ENCODE data around the gene HOXC11.

The HOXC11 gene

GRCh38 chr12:53973236-53974042, 513 bp downstream of the HOXC11 start:
- Histone ChIP-seq H3K27ac (no peak overlapping the region), H3K4me3 (ENCODE audit: low read depth in 1 of 2, low read length in 1 of 2) (peak overlapping the region in 1 of 2 experiments; percentile 38), H3K27me3 (peaks cover 100% of the 10 kb centered on the region)

GRCh38 chr12:53974084-53975063, 1.4 kb downstream of the HOXC11 start, which contains the start of gene HOTAIR:
HOTAIR (minus strand) TSS chr12:53974954.
- H3K4me3 ChIP-seq (ENCODE audit: low read depth in 1 of 2, low read length in 1 of 2) = peak within 1 kb of the TSS in 1 of 2 experiments; percentile 38
- no peak for TF ChIP-seq CTCF (IDR thresholded peaks at IDR 0.05)
- H3K36me3 ChIP-seq = no peaks in the 10 kb centered on the region
- H3K27ac ChIP-seq = no peak within 1 kb of the TSS
- peaks cover 0 to 23% of the 10 kb centered on the region in 2 experiments for H3K4me1 ChIP-seq (ENCODE audit: control insufficient read depth in 1 of 2, insufficient read depth in 1 of 2, low read depth in 1 of 2, low read length in 1 of 2)
- no peaks in the 10 kb centered on the region for H3K9me3 ChIP-seq
- H3K27me3 ChIP-seq = peaks cover 100% of the 10 kb centered on the region

More at GRCh38 chr12:53973236-53974042, 513 bp downstream of the HOXC11 start:
- H3K36me3 ChIP-seq = no peaks in the 10 kb centered on the region
- no peak for TF ChIP-seq CTCF (IDR thresholded peaks at IDR 0.05)
- peaks cover 0 to 23% of the 10 kb centered on the region in 2 experiments for H3K4me1 ChIP-seq (ENCODE audit: control insufficient read depth in 1 of 2, insufficient read depth in 1 of 2, low read depth in 1 of 2, low read length in 1 of 2)
- H3K9me3 ChIP-seq = no peaks in the 10 kb centered on the region

- H3K4me1 ChIP-seq (ENCODE audit: control insufficient read depth in 1 of 2, insufficient read depth in 1 of 2, low read depth in 1 of 2, low read length in 1 of 2) = peaks cover 0 to 23% of the 10 kb centered on the region in 2 experiments
- H3K27ac ChIP-seq = no peak overlapping the region
- H3K9me3 ChIP-seq = no peaks in the 10 kb centered on the region
- no peak overlapping the region for H3K4me3 ChIP-seq (ENCODE audit: low read depth in 1 of 2, low read length in 1 of 2)
- TF ChIP-seq CTCF (IDR thresholded peaks at IDR 0.05) = no peak
- peaks cover 100% of the 10 kb centered on the region for H3K27me3 ChIP-seq
- H3K36me3 ChIP-seq = no peaks in the 10 kb centered on the region
Observed at GRCh38 chr12:53975064-53975471, 2.1 kb downstream of the HOXC11 start.

- H3K4me1 ChIP-seq (ENCODE audit: control insufficient read depth in 1 of 2, insufficient read depth in 1 of 2, low read depth in 1 of 2, low read length in 1 of 2) = peaks cover 0 to 23% of the 10 kb centered on the region in 2 experiments
- H3K27ac ChIP-seq = no peak overlapping the region
- no peaks in the 10 kb centered on the region for H3K36me3 ChIP-seq
- no peaks in the 10 kb centered on the region for H3K9me3 ChIP-seq
- no peak for TF ChIP-seq CTCF (IDR thresholded peaks at IDR 0.05)
- no peak overlapping the region for H3K4me3 ChIP-seq (ENCODE audit: low read depth in 1 of 2, low read length in 1 of 2)
- peaks cover 100% of the 10 kb centered on the region for H3K27me3 ChIP-seq
Observed at GRCh38 chr12:53975479-53976152, 2.7 kb downstream of the HOXC11 start.
